ENCODE data around the gene ALG14.
"Not testable (repeated sequence)": the region's sequence is repeated elsewhere in the genome, so short reads cannot be mapped to it uniquely, and the experiment has no call there.

ALG14 gene

GRCh38 chr1:95005584-95005983 is 67.2 kb downstream of the ALG14 start:
- no peak for DNase-seq

- DNase-seq = no peak
Measured at GRCh38 chr1:95004013-95004412, 68.7 kb downstream of the ALG14 start.

GRCh38 chr1:95003433-95003738 is 69.4 kb downstream of the ALG14 start:
- no peak for DNase-seq

DNA sequence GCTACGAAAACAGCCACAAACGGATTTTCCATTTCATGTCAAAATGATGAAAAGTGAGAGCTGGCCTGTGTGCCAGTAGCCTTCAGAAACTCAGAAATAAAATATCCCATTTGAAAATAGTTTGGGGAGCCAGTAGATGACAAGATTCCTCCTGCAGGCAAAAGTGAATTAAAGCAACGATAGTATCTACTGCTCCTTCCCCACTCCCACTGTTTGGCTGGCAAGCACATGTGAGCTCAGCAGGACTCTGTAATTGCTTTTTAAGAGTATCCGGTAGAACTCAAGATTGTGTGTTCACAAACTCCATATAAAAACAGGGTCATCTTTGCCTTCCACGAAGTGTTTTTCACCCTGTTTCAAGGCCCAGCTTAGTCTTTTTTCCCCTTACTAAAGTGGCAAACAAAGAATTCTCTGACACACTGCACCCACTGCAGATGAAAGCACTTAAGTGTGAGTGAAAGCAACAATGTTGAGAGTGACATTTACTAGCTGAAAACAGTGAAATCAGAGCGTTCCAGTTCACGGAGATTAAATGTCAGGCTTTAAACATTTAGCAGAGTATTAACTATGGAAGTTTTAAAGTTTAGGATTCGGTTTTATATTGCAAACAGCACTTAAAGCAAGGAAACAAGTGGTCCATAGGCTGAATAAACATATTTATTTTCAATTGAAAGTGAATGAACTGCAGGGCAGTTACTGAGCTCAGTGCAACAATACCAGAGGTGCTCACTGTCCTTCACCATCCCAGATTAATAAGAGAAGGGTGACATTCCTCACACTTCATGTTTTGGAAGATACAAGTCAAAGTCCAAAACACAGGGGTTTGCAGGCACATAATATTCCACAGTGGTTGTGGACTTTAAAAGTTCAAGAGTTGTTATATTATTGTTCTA is 70.0 kb downstream of the ALG14 start:
- DNase-seq = no peak

GRCh38 chr1:95002164-95002539 is 70.6 kb downstream of the ALG14 start:
- DNase-seq = no peak

DNA sequence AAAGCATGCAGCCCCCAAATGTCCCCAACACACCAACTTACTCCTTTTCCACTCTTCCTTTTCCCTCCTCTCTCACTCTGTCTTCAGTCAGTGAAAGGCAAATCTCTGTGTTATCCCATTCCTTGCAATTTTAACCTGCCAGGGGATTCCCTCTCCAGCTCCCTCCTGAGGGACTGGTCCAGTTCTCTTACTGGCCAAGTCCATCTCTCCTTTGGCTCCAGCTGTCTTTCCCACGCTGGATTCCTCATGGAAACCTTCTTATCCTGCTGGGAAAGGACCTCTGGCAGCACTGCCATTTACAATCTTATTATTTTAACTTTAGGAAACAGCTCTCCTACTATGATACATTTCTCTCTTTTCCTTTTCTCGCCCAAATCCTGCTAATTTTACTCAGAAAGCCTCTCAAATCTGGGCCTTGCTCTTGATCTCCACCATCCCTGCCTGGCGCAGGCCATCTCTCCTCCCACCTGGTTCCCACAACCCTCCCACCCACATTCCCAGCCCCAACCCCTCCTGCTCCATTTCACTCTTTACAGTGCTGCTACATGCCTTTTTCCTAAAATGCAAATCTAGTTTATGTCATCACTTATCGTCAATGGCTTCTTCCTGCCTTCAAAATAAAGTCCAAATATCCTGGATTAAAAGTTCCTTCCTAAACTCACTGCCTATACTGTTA is 73.2 kb downstream of the ALG14 start:
- no peak for DNase-seq

DNA sequence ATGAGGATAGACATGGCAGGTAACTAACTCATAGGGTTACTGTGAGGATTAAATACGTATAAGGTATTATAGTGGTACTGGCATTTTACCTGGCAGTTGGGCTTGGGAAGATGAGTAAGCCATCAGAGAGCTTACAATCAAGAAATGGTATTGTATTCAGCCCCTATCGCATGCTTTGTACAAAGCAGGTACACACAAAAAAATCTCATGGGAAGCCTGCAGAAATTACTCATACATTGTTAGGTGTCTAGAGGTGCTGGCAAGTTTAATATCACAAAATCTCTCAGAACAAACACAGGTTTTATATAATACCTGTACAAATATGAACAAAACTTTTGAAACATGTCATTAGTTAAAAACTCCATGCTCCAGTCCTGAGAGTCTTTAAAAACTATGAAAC is 74.0 kb downstream of the ALG14 start:
- DNase-seq = no peak

DNA sequence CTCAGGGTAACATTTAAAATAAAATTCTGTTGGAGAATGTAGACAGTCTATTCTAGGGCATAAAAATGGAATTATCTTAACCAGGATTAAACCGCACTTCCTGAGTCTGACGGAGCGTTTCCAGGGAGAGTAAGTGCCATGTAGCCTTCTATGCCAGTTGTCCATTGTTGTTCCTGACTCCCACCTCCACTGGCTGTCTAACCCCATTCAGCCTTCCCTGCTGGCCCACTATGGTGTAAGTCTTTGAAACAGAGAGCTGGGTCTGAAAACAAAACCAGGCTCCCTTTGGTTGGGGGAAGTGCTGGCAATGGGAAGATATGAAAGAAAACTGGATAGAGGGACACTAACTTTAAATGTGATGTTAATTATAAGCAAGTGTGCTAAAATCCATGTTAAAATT is 74.6 kb downstream of the ALG14 start:
- DNase-seq = no peak

DNA sequence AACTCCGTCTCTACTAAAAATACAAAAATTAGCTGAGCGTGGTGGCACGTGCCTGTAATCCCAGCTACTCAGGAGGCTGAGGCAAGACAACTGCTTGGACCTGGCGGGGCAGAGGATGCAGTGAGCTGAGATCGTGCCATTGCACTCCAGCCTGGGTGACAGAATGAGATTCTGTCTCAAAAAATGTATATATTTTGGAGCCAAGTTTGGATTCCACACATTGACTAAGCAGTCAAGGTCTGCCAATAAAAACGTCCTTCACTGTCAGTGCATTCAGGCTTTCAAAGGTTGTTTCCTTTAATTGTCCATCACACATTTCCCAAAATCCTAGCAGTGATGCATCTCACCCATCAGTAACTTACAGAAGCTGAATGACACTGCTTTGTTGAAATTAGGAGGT is 77.2 kb downstream of the ALG14 start:
- DNase-seq = not testable (repeated sequence)

DNA sequence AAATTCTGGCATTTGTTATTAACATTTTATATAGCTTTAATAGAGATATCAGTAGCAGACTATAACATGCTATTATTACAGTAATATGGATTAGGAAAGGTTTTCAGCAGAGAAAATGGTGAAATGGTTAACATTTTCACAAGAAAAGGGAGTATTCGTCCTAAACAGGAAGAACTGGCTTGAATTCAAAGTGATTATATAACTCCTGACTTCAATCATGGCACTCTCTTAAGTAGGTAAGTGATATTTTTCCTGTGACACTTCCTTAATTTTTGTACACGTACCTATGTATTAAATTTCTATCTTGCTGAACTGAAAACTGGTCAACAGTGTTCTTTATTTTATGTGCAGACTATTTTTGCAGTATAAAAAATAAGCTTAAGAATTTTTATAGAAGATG is 77.9 kb downstream of the ALG14 start:
- no peak for DNase-seq

GRCh38 chr1:94993931-94994645 is 78.7 kb downstream of the ALG14 start:
- DNase-seq = no peak

- no peak for DNase-seq
Measured at GRCh38 chr1:94992863-94993563, 79.7 kb downstream of the ALG14 start.

DNA sequence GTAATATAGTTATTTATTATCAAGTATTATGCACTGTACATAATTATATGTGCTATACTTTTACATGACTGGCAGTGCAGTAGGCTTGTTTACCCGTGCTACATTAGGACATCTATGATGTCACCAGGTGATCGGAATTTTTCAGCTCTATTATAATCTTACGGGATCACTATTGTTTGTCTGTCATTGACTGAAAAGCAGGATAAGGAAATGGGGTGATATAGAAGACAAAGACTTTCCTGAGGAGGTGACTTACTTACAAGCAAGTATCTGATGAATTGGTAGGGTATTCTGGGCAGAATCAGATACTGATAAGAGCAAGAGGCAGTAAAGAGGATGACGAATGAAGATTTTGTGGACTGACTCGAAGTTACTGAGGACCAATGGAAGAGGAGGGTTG is 80.6 kb downstream of the ALG14 start:
- DNase-seq = no peak

DNA sequence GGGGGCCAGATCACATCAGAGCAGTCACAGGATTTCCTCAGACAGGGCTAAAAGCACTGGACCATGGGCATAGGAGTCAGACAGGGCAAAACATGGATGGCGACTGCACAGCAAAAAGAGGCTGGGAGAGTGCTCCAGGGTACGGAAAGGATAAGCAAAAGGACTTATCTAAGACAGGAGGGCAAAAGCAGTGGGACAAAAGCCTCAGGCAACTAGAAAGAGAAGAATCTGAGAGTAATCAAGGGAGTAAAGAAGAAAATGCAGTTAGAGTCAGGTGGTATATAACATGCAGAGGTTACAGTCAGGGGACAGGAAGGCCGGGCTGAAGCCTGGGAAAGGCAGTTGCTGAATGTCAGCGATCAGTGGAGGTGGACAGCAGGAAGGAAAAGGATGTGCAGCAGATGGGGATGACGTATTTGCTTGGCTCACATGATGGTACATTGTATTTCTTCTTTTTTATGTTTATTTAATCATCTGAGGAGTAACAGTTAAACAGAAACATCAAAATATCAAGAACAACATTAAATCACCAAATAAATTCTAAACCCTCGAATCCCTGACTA is 82.8 kb downstream of the ALG14 start:
- no peak for DNase-seq

DNA sequence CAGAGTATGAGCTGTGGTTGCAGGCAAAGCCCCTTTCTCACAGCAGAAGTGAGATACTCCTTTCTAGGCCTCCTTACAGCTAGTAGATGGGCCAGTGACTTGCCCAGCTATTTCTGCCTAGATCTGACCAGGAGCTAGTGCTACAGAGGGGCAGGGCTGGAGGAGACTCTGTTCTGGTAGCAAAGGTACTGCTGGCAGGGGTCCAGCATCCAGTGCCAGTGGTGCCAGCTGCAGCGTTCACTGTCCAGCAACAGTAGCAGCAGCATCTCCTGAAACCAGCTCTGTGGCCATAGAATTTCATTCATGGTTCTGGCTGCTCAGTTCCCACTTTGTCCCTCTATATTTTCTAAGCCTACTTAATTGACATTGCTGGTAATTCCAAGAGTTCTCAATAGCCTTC is 83.4 kb downstream of the ALG14 start:
- DNase-seq = no peak

DNA sequence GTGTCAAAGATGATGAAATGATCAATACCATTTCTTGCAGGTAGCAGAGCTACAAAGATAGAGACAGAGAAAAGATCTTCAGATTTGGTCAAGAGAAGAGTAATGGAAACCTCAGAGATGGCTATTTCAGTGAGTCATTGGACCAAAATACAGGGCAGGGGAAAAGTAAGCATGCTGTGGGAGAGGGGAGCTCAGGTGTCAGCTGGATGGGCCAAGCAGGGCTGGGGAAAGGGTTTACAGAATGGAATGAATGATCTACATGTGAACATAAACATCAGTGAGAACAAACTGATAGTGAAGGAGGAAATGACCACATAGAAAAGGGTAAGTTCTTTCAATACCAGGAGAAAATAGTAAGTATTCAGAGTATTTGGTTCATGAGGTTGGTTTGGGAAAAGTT is 84.4 kb downstream of the ALG14 start:
- no peak for DNase-seq

DNA sequence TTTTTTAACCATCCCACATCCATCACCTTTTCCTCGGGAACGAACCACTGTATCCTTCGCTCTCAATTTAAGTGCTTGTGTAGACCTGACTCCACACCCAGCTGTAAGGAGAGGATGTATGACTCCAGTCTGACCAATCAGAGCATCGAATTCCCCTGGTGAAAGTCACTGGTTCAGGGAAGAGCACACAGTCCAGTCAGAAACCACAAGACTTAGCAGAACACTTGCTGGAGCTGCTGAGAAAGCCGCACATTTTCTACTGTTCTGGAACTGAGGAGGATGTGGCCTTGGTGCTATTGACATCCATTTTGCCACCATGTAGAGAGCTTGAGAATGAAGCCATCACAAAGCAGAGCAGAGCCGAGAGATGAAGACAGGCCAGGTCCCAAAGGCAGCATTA is 86.0 kb downstream of the ALG14 start:
- no peak for DNase-seq

DNA sequence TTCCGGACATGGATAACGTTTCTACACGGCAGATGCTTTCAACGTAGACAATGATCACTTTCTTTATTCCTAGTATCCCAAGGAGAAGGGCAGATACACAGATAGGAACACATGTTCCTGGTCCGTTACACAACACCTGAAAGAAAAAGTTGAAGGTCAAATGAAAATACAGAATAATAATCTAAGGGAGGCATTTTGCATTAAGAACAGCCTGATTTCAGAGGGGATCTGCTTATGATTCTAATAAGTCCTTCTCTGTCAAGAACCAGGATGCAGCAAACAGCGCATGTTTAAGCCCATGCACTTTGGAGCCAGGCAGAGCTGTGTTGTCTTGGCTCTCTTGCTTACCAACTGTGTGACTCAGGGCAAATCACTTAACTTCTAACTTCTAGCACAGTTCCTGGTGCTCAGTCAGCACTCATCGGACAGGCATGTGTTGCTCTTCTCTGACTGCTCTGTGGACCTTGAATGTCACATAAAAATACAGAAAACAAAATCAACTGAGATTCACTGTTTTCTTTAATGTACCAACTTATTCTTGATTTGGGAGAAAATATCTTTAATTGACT is 89.5 kb downstream of the ALG14 start:
- DNase-seq = no peak

DNA sequence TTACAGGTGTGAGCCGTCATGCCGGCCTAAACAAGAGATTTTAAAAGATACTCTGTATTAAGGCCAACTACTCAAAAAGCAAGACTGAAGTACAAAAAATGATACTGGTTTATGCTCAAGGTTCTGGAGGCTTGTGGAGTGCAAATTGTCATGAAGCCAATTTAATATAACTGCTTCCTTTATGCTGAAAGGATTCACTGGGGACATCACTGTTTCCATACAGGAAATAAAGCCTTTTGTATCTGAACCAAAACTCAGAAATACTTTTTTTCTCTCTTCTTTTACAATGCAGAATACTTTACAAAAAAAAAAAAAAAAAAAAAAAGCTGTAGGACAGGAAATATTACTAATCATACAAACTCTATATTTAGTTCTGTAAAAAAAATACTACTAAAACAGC is 90.4 kb downstream of the ALG14 start:
- no peak for DNase-seq

DNA sequence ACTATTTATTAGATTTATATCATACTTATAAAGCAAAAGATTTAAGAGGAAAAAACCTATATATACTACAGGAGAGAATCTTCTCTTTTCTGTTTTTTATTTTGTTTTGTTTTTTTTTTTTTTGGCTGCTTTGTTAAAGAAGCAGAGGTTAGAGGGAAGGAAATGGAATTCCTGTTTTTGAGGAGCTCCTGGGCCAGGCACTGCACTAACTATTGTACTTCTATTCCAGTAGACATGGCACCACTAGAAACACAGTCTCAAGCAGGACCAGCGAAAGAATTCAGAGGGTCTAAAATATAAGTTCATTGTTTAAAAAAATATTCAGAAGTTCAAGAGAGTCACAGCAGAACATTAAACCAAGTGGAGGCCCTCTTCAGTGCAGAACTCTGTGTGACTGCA is 91.2 kb downstream of the ALG14 start:
- DNase-seq = no peak

DNA sequence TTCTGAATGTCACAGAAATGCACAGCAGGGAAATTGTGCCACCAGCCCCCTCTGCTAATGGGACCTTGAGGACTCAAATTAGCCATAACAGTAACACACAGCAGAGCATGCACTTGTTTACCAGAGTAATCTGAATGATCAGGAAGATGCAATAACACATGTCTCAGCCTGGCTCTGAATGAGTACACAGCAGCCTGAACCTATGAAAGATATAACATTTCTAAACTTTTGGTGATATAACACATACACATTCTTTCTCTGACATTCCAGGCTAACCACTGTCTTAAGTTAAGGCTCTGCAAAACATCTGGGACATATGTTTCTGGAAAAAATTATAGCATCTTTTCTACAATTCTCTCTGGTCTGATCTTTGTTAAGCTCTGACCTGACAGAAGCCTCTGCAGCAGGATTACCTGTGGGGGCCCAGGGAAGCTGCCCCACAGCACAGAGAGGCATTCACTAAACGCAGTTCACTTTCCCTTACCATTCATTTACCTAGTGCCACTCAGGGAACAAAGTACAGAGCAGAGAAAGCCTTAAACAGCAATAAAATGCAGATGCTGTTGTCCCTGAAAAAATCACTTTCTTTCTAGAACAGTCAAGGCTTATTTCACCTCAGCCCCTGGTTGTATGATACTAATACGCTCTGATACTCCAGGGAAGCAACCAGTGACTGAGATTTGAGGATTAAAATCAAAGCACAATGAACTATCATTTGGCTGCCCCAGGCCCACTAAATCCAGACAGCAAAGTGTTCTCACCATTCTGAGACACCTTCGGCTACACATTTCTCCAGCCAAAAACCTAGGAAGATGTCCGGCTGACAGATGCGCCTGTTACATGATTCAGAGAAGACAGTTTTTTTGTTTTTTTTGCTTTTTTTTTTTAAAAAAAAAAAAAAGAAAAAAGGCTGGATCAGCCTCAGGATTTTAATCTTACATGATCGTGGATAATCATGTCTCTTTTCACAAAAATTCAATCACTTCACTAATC is 91.9 kb downstream of the ALG14 start:
- no peak for DNase-seq
